GM18502 (cell line): ENCODE data around the gene GNG7.

Source experiments
- ATAC-seq: cut with Tn5 transposase; IDR thresholded peaks from one replicate; pipeline ENCODE4 v1.9.1; 2021; ENCODE audit warnings: mild to moderate bottlenecking; ENCODE audit not compliant: unreplicated experiment, poor library complexity

The GNG7 gene

DNA sequence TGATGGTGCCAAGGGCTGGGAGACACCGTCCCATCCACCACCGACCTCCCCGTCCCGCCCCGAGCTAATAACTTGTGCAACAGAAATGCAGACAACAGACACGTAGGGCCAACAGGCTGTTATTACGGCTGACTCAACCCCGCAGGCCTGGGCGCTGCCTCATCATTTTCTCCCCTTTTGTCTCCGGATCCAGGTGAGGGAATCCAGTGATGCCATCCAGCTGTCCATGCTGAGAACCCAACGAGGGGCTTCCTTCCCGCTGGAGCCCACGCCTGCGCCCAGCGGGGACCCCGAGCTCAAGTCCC is 25.1 kb upstream of the GNG7 start:
- ATAC-seq, result no peak

DNA sequence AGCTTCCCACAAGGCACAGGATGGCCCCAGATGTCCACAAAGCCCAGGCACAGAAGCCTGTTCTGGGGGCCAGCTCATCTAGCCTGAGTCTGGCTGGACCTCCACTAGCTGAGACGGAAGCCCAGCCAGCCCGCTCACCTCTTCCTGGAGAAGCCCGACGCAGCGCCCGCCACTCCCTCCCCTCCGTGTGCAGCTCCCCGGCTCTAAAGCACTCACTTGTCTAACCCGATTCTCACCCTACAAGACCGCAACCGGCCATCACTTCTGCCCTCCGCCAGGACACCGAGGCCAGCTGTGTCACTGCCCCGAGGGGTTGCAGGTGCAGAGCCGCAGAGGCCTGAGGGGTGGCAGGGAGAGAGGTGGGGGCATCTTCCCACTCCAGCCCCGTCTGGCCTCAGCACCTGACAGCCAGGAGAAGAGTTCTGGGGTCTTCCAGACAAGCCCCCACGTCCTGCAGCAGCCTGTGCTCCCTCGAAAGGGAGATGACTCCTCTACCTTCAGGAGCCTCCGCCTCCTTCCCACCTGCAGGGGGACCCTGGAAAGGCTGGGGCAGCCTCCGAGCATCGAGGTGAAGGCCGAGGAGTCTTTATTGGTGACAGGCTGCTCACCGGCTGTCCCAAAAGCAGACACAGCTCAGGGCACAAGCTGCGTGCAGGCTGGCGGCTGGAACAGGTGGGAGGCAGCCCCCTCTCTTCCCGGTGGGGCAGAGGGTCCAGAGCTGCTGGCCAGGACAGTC is 24.6 kb upstream of the GNG7 start:
- no peak for ATAC-seq

DNA sequence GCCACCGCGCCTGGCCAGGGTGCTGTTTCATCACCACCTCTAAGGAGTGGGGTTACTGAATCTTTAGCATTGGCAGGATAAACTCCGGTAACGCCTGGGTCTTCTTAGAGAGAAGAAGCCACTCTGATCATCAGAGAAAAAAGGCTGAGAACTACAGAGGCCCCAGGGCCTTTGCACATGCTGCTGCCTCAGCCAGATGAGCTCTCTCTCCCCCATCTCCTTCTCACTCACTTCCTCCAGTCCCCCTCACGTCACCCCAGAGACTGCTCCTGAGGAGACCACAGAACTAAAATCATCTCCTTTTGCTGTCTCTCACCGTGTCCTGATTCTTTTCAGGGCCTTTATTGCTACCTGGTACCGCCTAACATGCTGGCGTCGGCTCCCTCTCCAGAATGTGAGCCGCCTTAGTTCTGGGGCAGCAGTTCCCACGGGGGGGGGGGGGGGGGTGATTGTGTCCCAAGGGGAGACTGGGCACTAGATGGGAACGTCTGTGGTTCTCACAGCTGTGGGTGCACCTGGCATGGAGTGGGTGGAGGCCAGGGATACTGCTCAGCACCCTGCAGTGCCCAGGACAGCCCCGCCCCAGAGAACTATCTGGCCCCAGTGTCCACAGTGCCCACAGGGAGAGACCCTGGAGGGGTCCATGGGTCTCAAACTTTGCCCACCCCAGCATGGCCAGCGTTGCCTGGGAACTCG is 23.8 kb upstream of the GNG7 start:
- ATAC-seq, result no peak

DNA sequence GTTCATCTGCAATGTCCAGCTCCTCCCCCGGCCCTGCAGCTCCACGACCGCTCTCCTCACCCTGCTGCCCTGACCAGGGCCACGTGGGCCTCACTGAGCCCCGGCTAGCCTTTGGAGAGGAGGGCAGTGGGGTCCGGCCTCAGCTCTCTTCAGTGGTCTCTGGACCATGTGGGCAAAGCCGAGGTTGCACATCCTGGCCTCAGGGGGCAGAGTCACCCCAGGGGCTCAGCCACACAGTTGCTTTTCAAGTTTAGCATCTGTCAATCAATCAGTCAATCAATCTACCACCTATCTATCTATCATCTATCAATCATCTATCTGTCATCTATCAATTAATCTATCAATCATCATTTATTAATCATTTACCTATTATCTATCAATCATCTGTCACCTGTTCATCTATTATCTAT is 21.7 kb upstream of the GNG7 start:
- no peak for ATAC-seq

DNA sequence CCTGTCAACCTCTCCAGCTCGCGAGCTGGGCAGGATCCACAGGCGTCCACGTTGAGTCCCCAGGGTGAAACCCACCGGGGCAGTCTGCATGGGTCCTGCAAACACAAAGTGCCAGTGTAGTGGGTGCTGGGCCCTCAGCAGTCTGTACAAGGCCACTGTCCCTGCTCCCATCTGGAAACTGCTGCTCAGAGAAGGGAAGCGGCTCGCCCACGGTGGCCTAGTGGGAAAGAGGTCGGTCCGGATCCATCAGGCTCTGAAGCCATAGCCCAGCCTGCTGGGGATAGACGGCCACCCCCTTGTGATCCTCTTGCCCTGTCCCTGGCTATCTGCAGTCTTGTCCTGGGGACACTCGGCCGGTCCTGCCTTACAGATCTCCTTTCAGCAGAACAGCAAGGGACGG is 21.3 kb upstream of the GNG7 start:
- ATAC-seq, result no peak

- ATAC-seq, result no peak
Measured at GRCh38 chr19:2723345-2723715, 20.8 kb upstream of the GNG7 start.

DNA sequence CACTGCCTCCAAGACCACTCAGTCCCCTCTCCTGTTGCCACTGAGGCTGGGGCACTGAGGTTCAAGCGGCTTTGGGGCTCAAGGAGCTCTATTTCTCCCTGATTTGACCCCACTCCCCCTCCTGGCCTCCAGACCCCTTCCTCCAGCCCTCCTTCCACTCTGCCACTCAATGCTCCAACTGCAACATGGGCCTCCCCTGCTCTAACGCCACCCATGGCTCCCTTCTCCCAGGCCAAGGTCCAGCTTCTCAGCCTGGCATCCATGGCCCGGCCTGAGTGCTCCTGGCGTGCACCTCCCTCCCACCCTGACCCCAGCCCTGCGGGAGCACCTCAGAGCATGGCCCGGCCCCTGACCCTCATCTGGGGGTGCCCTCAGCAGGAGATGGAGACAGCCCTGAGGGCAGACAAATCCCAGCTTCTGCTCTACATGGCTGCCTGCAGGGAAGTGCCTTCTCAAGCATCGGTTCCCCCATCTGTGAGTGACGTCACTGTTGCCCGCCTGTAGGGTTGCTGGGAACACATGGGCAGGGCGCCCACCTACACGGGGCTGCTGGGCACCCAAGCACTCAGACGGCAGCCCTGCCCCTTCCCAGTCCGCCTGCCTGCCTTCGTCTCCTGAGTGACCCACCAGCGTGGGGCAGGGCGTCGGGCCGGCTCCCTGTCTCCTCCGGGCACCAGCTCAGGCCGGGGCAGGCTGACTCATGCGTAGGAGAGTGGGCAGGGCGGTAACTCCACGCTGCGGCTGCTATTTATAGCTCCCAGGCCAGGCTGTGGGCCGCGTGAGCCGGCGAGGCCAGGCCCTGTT is 20.2 kb upstream of the GNG7 start:
- no peak for ATAC-seq

DNA sequence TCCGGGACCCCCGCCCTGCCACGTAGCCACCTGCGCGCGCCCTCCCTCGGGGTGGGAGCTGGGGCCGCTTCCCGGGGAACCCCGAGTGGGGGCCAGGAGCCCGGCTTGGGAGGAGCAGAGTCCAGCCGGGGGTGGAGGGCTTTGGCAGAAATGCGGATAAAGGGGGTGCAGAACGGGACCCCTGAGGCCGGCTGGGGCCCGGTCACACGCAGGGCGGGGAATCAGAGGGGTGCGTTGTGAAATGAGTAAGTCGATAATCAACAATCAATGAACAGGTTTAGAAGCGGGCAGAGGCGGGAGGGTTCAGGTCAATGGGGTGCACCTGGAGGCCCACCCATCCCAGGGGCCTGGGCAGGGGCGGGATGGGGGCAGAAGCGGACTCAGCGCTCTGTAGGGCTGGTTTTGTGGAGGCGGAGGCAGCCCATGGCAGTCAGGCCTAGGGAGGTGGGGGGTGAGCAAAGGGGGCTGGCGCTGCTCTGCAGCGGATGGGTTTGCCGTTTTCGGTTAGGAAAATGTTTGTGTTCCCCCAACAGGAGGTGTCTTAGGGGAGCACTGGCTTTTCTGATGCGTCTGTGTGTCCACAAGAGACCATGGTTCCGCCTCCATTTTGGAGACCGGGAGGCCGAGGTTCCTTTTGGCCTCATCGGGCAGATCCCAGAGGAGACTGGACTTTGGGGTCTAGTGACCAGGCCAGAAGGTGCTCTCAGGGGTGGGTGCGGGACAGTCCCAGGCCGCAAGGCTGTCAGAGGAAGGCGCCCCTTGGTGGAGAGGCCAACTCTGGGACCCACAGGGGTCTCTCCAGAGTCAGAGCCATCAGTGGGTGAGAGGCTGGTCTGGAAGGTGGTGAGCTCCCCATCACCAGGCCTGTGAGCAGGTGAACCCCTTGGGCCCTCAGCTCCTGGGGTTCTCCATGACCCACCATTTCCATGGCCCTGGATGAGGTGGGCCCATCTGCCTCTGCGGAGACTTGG is 19.4 kb upstream of the GNG7 start:
- ATAC-seq, result no peak

DNA sequence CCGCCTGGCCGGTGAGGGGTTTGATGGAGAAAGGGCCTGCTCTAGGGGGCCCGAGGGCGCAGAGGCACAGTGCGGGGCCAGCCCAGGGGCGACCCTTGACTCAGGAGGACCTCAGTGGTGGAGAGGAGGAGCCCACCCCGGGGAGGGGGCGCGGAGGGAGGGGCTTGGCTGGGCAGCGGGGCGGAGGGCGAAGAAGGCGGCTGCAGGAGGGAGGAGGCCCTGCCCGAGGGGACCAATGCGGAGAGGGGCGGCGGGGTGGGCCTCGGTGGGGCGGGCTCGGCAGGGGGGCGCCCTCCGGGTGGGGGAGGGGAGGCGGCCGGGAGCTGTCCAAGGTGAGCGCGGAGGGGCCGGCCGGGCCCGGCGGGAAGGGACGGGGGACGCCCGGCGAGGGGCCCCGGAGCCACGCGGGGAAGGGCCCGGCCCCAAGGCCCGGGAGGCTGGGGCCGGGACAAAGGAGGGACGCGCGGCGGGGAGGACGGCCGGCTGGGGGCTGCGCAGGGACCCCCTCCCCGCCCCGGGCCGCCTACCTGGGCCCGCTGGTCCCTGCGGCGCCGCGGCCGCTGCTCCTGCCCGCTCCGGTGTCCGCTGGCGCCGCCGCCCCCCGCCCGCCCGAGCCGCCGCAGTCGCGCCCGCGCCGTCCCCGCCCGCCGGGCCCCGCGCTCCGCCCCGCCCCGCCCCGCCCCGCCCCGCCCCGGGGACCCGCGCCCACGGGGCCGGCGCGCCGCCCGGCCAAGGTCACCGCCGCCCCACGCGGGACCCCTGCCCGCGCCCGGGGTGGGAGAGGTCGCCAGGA is 18.5 kb upstream of the GNG7 start, which contains the start of gene DIRAS1:
TSS of gene DIRAS1 (minus strand) at position 596 of the 793 bp plus-strand sequence. CDS start 3,566 bp downstream, outside the sequence.
- no peak for ATAC-seq

GRCh38 chr19:2719920-2720776 is 17.7 kb upstream of the GNG7 start:
- ATAC-seq, result no peak

- no peak for ATAC-seq
Measured at GRCh38 chr19:2719232-2719735, 16.8 kb upstream of the GNG7 start.

DNA sequence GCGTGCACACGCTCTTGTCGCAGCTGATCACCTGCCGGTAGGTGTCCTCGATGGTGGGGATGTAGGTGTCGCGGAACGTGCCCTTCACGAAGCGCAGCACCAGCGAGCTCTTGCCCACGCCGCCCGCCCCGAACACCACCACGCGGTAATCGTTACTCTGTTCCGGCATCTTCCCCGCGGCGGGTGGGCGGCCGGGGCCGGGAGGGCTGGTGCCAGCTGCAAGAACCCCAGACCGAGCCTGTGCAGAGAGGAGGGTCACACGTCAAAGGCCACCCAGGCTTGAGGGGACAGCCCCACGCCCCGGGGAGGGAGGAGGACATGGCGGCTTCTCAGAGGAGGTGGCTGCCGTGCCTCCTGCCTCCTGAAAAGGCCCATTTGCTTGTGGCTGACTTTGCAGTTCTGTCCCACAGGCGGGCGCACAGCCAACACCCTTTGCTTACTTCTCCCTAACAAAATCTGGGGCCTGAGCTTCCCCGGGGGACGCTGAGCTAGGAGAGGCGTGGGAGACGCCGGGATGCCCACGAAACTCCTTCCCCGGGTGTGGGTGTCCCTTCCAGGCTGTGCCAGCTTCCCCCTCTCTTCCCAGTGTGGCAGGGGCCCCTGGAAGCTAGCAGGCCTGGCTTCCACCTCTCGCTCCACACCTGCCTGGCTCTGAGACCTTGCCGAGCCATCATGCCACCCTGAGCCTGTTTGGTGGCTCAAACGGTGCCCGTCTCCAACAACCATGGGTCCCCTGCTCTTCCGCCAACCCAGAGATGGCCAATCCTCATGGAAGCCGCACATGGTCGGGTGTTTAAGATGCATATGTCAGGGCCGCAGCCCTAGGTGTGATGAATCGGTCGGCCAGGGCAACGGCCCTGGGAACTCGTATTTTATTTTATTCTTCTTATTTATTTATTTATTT is 15.4 kb upstream of the GNG7 start:
- no peak for ATAC-seq

GRCh38 chr19:2716722-2717637 is 14.5 kb upstream of the GNG7 start:
- no peak for ATAC-seq

- ATAC-seq, result no peak
Measured at GRCh38 chr19:2716275-2716650, 13.8 kb upstream of the GNG7 start.

DNA sequence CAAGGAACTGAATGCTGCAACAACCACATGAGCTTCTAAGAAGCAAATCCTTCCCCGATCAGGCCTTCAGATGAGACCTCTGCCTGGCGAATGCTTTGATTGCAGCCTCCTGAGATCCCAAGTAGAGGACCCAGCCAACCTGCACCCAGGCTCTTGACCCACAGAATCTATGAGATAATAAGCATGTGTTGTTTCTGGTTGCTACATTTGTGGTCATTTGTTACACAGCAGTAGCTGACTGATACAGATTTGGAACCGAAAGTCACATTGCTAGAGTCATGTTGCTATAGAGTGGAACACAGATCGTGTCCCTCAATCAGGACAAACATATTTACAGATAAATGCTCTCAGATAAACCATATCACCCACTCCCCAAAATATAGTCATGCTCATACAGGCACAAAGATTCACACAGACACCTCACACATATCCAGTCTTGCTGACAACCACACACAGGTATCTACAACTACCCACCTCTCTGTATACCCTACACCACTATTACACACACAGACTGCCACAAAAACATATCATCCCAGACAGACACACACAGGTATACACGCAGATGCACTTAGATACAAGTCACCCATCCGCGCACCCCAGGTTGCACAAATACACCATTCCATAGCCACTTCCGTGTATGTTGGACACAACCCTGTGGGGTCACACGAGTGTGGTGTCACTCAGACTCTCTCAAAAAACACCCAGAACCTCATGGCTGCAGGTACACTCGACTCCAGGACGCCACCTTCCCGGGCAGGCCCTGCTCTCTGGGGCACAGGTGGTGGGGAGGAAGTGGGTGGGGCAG is 13.2 kb upstream of the GNG7 start:
- ATAC-seq, result no peak
